Ascending aorta (tissue), 2 donors: ENCODE results near the gene ARAP2. TPM values are rescaled to one million over a fixed set of nuclear protein-coding genes. Genes with fewer than 3 reads are reported as not detected.

Experiments used
- DNase-seq, 2 donors: peaks; one replicate each; pipeline ENCODE4 v3.0.0-alpha.2; 2019; ENCODE audit warnings: low spot score in 2 of 2
- H3K27ac ChIP-seq, 2 donors: fragments of 200-600 bp; sonication (generic); one replicate each; pipeline ENCODE4 v1.5.1; 2016 to 2017; ENCODE audit warnings: mild to moderate bottlenecking in 1 of 2
- H3K27me3 ChIP-seq: fragments of 200-600 bp; sonication (generic); one replicate; pipeline ENCODE4 v1.5.1; 2017
- H3K36me3 ChIP-seq, 2 donors: fragments of 200-600 bp; sonication (generic); one replicate each; pipeline ENCODE4 v1.5.1; 2016
- H3K4me1 ChIP-seq, 2 donors: fragments of 200-600 bp; sonication (generic); one replicate each; pipeline ENCODE4 v1.5.1; 2016 to 2017; ENCODE audit warnings: mild to moderate bottlenecking in 1 of 2
- H3K4me3 ChIP-seq, 2 donors: fragments of 200-600 bp; sonication (generic); one replicate each; pipeline ENCODE4 v1.5.1; 2016 to 2017; ENCODE audit warnings: mild to moderate bottlenecking in 1 of 2
- H3K9me3 ChIP-seq, 2 donors: fragments of 200-600 bp; sonication (generic); one replicate each; pipeline ENCODE4 v1.5.1; 2016
- CTCF ChIP-seq, 3 experiments: fragments of 200-600 bp in 2 of 3; fragments of 450-650 bp in 1 of 3; sonication (generic) in 2 of 3; IDR thresholded peaks; one replicate each; pipeline ENCODE4 v1.5.1; 2016 to 2019; ENCODE audit warnings: antibody characterized with exemption in 3 of 3, mild to moderate bottlenecking in 1 of 3, moderate library complexity in 1 of 3
- intact Hi-C: fragments of 100-400 bp; cut with DNase I; formaldehyde crosslinking; loops from one replicate; pipeline ENCODE4 v1.15.1; 2023
- total RNA-seq: library from RNA; depleted of rRNA; stranded (reverse); fragments of >200 nt; gene quantifications from one replicate; pipeline ENCODE4 v1.1.0, GENCODE V29; 2016

Gene ARAP2
- total RNA-seq, 1 donor from 2014 or later: 12.2 TPM

- no peak for TF ChIP-seq CTCF (IDR thresholded peaks at IDR 0.05)
- H3K4me1 ChIP-seq: no peaks in the 10 kb centered on the region
Observed at GRCh38 chr4:36211084-36211483, 33.2 kb downstream of the ARAP2 start.

GRCh38 chr4:36209941-36210649 lies 34.2 kb downstream of the ARAP2 start:
- intact Hi-C loops: no loop called here
- H3K9me3 ChIP-seq: no peaks in the 10 kb centered on the region
- H3K27me3 ChIP-seq: no peaks in the 10 kb centered on the region
- no peak overlapping the region for H3K27ac ChIP-seq
- H3K36me3 ChIP-seq: no peaks in the 10 kb centered on the region
- H3K4me3 ChIP-seq: no peak overlapping the region
- no peaks in the 10 kb centered on the region for H3K4me1 ChIP-seq
- no peak for DNase-seq
- TF ChIP-seq CTCF (IDR thresholded peaks at IDR 0.05): no peak

More at GRCh38 chr4:36211084-36211483, 33.2 kb downstream of the ARAP2 start:
- intact Hi-C loops: no loop called here
- DNase-seq: no peak
- Histone ChIP-seq H3K36me3 (no peaks in the 10 kb centered on the region), H3K4me3 (no peak overlapping the region), H3K27me3 (no peaks in the 10 kb centered on the region), H3K27ac (no peak overlapping the region), H3K9me3 (no peaks in the 10 kb centered on the region)

GRCh38 chr4:36208893-36209473 lies 35.3 kb downstream of the ARAP2 start:
- TF ChIP-seq CTCF (IDR thresholded peaks at IDR 0.05): no peak
- no peak for DNase-seq
- intact Hi-C loops: no loop called here

GRCh38 chr4:36207831-36208520 lies 36.3 kb downstream of the ARAP2 start:
- Histone ChIP-seq H3K4me1 (no peaks in the 10 kb centered on the region), H3K27me3 (no peaks in the 10 kb centered on the region), H3K9me3 (no peaks in the 10 kb centered on the region), H3K36me3 (no peaks in the 10 kb centered on the region), H3K4me3 (no peak overlapping the region), H3K27ac (no peak overlapping the region)
- intact Hi-C loops: no loop called here
- no peak for TF ChIP-seq CTCF (IDR thresholded peaks at IDR 0.05)
- no peak for DNase-seq

More at GRCh38 chr4:36208893-36209473, 35.3 kb downstream of the ARAP2 start:
- H3K27me3 ChIP-seq: no peaks in the 10 kb centered on the region
- no peak overlapping the region for H3K4me3 ChIP-seq
- H3K27ac ChIP-seq: no peak overlapping the region
- no peaks in the 10 kb centered on the region for H3K36me3 ChIP-seq
- H3K4me1 ChIP-seq: no peaks in the 10 kb centered on the region
- H3K9me3 ChIP-seq: no peaks in the 10 kb centered on the region

GRCh38 chr4:36207367-36207766 lies 36.9 kb downstream of the ARAP2 start:
- no peak for TF ChIP-seq CTCF (IDR thresholded peaks at IDR 0.05)
- H3K36me3 ChIP-seq: no peaks in the 10 kb centered on the region
- H3K9me3 ChIP-seq: no peaks in the 10 kb centered on the region
- H3K4me1 ChIP-seq: no peaks in the 10 kb centered on the region
- no peak overlapping the region for H3K27ac ChIP-seq
- no peak overlapping the region for H3K4me3 ChIP-seq
- intact Hi-C loops: no loop called here
- no peak for DNase-seq
- H3K27me3 ChIP-seq: no peaks in the 10 kb centered on the region
